ENCODE results near the gene COL5A1. TPM values are rescaled to one million over a fixed set of nuclear protein-coding genes. Genes with fewer than 3 reads are reported as not detected.

Gene COL5A1
- total RNA-seq, 1 experiment from 2014 or later, result 9.5 TPM

DNA sequence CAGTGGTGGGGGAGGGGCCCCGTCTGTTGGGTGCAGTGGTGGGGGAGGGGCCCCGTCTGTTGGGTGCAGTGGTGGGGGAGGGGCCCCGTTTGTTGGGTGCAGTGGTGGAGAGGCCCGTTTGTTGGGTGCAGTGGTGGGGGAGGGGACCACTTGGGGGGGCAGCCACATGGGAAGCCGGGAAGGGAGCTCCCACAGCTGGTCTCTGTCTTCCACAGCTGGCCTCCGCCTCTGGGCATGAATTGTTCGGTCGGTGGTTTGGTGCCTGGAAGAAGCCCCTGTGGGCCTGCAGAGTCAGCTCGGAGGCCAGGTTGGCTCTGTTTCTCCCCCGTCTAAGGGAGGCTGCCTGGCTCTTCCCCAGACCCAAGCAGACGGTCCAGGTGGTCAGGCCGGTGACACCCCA, 69.3 kb downstream of the COL5A1 start:
- H2BK20ac ChIP-seq (ENCODE audit: low read depth, low read length, poor library complexity, severe bottlenecking), result no peak overlapping the region
- H2BK15ac ChIP-seq (ENCODE audit: low read depth, low read length), result no peak overlapping the region
- no peak overlapping the region for H3K18ac ChIP-seq (ENCODE audit: insufficient read length, low read depth, low read length)
- no peaks in the 10 kb centered on the region for H3K27me3 ChIP-seq (ENCODE audit: insufficient read depth, low read length)
- TF ChIP-seq CTCF (conservative IDR thresholded peaks at IDR 0.05), result no peak
- no peak overlapping the region for H3K56ac ChIP-seq (ENCODE audit: insufficient read length, low read depth, low read length)
- no peak overlapping the region for H2BK5ac ChIP-seq (ENCODE audit: insufficient read length, low read length)
- H2BK12ac ChIP-seq (ENCODE audit: insufficient read length, low read depth, low read length), result no peak overlapping the region
- no peaks in the 10 kb centered on the region for H3K23me2 ChIP-seq (ENCODE audit: insufficient read length, low read depth, low read length, poor library complexity, severe bottlenecking)
- H3K27ac Mint-ChIP-seq, result no peak overlapping the region
- H2AFZ ChIP-seq (ENCODE audit: low read length), result no peak overlapping the region
- DNase-seq, result no peak
- no peaks in the 10 kb centered on the region for H3K79me2 ChIP-seq (ENCODE audit: insufficient read depth, low read length)
- H3K79me1 ChIP-seq (ENCODE audit: insufficient read depth, low read depth, low read length, poor library complexity, severe bottlenecking), result no peaks in the 10 kb centered on the region
- H3T11ph ChIP-seq (ENCODE audit: low read length), result no peak overlapping the region
- H3K36me3 Mint-ChIP-seq (ENCODE audit: insufficient read depth in 1 of 3, low read depth in 3 of 3), result peaks cover 13 to 22% (median 13%) of the 10 kb centered on the region in 3 experiments
- no peak overlapping the region for H2AK5ac ChIP-seq (ENCODE audit: insufficient read length, low read length)
- no peak overlapping the region for H3K4ac ChIP-seq (ENCODE audit: low read depth, low read length)
- peaks cover 24 to 25% of the 10 kb centered on the region in 2 experiments for H3K9me3 Mint-ChIP-seq
- H4K91ac ChIP-seq (ENCODE audit: insufficient read length, low read depth, low read length), result no peak overlapping the region
- H3K27ac ChIP-seq (ENCODE audit: insufficient read length, low read depth, low read length), result no peak overlapping the region
- H3K23ac ChIP-seq (ENCODE audit: insufficient read length, low read depth, low read length), result no peak overlapping the region
- H4K5ac ChIP-seq (ENCODE audit: insufficient read length, low read depth, low read length), result no peak overlapping the region
- no peaks in the 10 kb centered on the region; the same call in none of the 2 replicates for H3K27me3 Mint-ChIP-seq (ENCODE audit: low read depth)
- no peak overlapping the region for H2BK120ac ChIP-seq (ENCODE audit: low read depth, low read length, poor library complexity, severe bottlenecking)
- no peaks in the 10 kb centered on the region for H3K4me1 Mint-ChIP-seq
- no CpG with 5 or more reads among the region's 12 CpGs for WGBS (ENCODE audit: extremely low coverage, insufficient read length, low lambda C conversion rate)
- H3K9ac ChIP-seq (ENCODE audit: extremely low read depth, insufficient read length, low read length), result no peak overlapping the region
- H4K20me1 ChIP-seq (ENCODE audit: control insufficient read depth, insufficient read depth, insufficient read length), result no peaks in the 10 kb centered on the region
- no peaks in the 10 kb centered on the region for H3K9me3 ChIP-seq (ENCODE audit: control insufficient read depth, low read depth, low read length)
- H3K14ac ChIP-seq (ENCODE audit: insufficient read depth, low read length), result no peak overlapping the region
- no peak overlapping the region for H3K4me2 ChIP-seq (ENCODE audit: insufficient read depth, insufficient read length, low read length)
- H4K8ac ChIP-seq (replicated peaks; ENCODE audit: insufficient read length, low read depth, low read length), result no peak overlapping the region
- H3K4me3 Mint-ChIP-seq, result no peak overlapping the region
- H3K4me1 ChIP-seq (ENCODE audit: insufficient read depth, low read length), result no peaks in the 10 kb centered on the region
